Pancreas (tissue), 10 donors: ENCODE results near the gene LMBRD1. TPM values are rescaled to one million over a fixed set of nuclear protein-coding genes. Genes with fewer than 3 reads are reported as not detected.

ENCODE experiments used
- ATAC-seq, 4 donors: fragments of 200-7000 bp; cut with Tn5 transposase; one replicate each; pipeline versions ENCODE4 v1.8.0 to v1.9.1; 2020; ENCODE audit warnings: mild to moderate bottlenecking in 4 of 4, moderate library complexity in 4 of 4
- DNase-seq, 6 donors: peaks; one replicate each; pipeline ENCODE4 v3.0.0-alpha.2; 2020
- FAIRE-seq: peaks from 2 replicates; lab custom pipeline; 2012; peaks lifted over from hg19 to GRCh38; lab: Jason Lieb, UNC
- H3K27ac ChIP-seq, 4 donors: fragments of 200-600 bp; sonication (generic); 1 replicate in 3 of 4; 2 replicates in 1 of 4; pipeline versions ENCODE4 v1.5.0 to v1.8.0; 2020
- H3K27me3 ChIP-seq, 4 donors: fragments of 200-600 bp; one replicate each; pipeline ENCODE4 v1.8.0; 2021
- H3K36me3 ChIP-seq, 3 donors: fragments of 200-600 bp; sonication (generic) in 1 of 3; one replicate each; pipeline versions ENCODE4 v1.5.0 to v1.8.0; 2020 to 2021
- H3K4me1 ChIP-seq, 3 donors: fragments of 200-600 bp; one replicate each; pipeline ENCODE4 v1.8.0; 2021
- H3K4me3 ChIP-seq, 4 donors: fragments of 200-600 bp; sonication (generic) in 2 of 4; one replicate each; pipeline versions ENCODE4 v1.5.0 to v1.8.0; 2020 to 2021
- H3K9me3 ChIP-seq, 4 donors: fragments of 200-600 bp; one replicate each; pipeline ENCODE4 v1.8.0; 2021
- WGBS, 2 donors: extraction: QIAGEN DNeasy Blood & Tissue Kit; methylation state at CpG; one replicate each; pipeline ENCODE4 v1.1.7; 2013; 5-methylcytosine and 5-hydroxymethylcytosine counted together
- intact Hi-C, 3 donors: fragments of 100-400 bp; cut with DNase I; formaldehyde crosslinking; loops; one replicate each; pipeline versions ENCODE4 v1.11.1 to v1.14.2; 2022
- polyA plus RNA-seq, 2 donors: library from polyadenylated mRNA; stranded (reverse); fragments of 200-250 nt; gene quantifications; one replicate each; pipeline ENCODE4 v1.2.3, GENCODE V29; 2013
- total RNA-seq, 6 donors: library from RNA; stranded (reverse); fragmentation: NEBNext Ultra II Directional in 4 of 6; extraction: Animal tissue kit (Norgen Biotek cat#: 25700) in 4 of 6; gene quantifications; one replicate each; pipeline versions ENCODE4 v1.2.1 to v1.2.4, GENCODE V29; 2021 to 2023
- TF ChIP-seq, protein P1 (sequence below), 4 donors: fragments of 200-600 bp; sonication (generic) in 3 of 4; IDR thresholded peaks; one replicate each; pipeline versions ENCODE4 v1.5.0 to v1.8.0; 2021; ENCODE audit warnings: antibody characterized with exemption in 4 of 4
- donor health status: healthy with polysubstance abuse.
- donor health status: DM: no; HTN: no; CAD: no; lungs with moderate emphysema.
- donor health status: DM: no; HTN: no; CAD: no.
- donor health status: control.
- donor health status: control.
- donor health status: Bipolar disorder and iron deficiency.
- donor health status: DM: yes; HTN: yes; CAD: no.
- donor health status: DM: no; HTN: no; CAD: no.
- donor health status: DM: no; HTN: no; CAD: no.
- donor health status: DM: yes; HTN: yes; CAD: no.

The LMBRD1 gene
- total and polyA plus RNA-seq, 8 donors, result 16.5 to 50.5 (median 38.7) TPM

DNA sequence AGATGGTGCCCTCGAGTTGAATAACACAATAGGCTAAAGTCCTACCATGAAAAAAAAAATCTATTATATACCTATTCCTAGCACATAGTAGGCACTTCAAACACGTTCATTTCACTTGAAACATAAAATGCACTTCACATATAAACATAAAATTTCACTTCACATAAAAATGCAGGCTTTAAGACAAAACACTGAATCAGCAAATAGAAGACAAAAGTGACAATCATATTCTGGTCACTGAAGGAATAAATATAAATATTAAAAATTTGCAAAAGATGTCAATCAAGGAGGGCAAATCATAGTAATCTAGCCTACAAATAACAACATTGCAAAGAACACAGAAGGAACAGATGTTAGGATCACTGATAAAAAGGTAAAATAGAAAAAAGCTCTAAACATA is 153.1 kb downstream of the LMBRD1 start:
- 30 to 39% methylated on average over 2 of the region's 2 CpGs for WGBS, 2 donors

DNA sequence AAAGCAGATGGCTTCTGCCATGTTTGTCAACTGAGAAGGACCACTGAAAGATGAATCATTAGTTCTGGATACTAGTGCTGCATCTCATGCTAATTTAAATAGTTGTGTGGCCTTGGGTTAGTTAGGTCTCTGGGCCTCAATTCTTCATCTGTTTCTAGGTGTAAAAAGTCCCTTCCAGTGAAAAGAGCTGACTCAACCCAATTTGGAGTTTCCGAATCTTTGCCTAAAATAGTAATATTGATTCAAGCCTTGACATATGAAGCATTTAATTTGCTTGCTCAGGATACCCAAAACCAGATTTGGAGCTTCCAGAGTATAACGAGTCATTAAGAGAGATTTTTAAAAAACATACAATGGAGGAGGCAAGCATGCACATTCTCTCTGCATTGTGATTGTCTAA is 163.9 kb downstream of the LMBRD1 start:
- intact Hi-C loops, result no loop called here
- no peak overlapping the region for H3K4me3 ChIP-seq
- no peak overlapping the region for H3K27ac ChIP-seq
- no peaks in the 10 kb centered on the region for H3K9me3 ChIP-seq
- no peak for ATAC-seq
- DNase-seq, result no peak
- 68 to 75% methylated on average over 2 of the region's 2 CpGs for WGBS, 2 donors
- no peak for FAIRE-seq
- no peaks in the 10 kb centered on the region for H3K4me1 ChIP-seq
- no peaks in the 10 kb centered on the region for H3K27me3 ChIP-seq
- TF ChIP-seq, protein P1, sequence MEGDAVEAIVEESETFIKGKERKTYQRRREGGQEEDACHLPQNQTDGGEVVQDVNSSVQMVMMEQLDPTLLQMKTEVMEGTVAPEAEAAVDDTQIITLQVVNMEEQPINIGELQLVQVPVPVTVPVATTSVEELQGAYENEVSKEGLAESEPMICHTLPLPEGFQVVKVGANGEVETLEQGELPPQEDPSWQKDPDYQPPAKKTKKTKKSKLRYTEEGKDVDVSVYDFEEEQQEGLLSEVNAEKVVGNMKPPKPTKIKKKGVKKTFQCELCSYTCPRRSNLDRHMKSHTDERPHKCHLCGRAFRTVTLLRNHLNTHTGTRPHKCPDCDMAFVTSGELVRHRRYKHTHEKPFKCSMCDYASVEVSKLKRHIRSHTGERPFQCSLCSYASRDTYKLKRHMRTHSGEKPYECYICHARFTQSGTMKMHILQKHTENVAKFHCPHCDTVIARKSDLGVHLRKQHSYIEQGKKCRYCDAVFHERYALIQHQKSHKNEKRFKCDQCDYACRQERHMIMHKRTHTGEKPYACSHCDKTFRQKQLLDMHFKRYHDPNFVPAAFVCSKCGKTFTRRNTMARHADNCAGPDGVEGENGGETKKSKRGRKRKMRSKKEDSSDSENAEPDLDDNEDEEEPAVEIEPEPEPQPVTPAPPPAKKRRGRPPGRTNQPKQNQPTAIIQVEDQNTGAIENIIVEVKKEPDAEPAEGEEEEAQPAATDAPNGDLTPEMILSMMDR (IDR thresholded peaks at IDR 0.05), result no peak
- H3K36me3 ChIP-seq, result no peaks in the 10 kb centered on the region

More for the DNA sequence above, 153.1 kb downstream of the LMBRD1 start:
- no peak for DNase-seq
- no peak overlapping the region for H3K4me3 ChIP-seq
- intact Hi-C loops, result no loop called here
- no peaks in the 10 kb centered on the region for H3K4me1 ChIP-seq
- H3K36me3 ChIP-seq, result no peaks in the 10 kb centered on the region
- no peak for ATAC-seq
- TF ChIP-seq, protein P1 (IDR thresholded peaks at IDR 0.05), result no peak
- no peak for FAIRE-seq
- no peaks in the 10 kb centered on the region for H3K27me3 ChIP-seq
- no peak overlapping the region for H3K27ac ChIP-seq
- H3K9me3 ChIP-seq, result no peaks in the 10 kb centered on the region

DNA sequence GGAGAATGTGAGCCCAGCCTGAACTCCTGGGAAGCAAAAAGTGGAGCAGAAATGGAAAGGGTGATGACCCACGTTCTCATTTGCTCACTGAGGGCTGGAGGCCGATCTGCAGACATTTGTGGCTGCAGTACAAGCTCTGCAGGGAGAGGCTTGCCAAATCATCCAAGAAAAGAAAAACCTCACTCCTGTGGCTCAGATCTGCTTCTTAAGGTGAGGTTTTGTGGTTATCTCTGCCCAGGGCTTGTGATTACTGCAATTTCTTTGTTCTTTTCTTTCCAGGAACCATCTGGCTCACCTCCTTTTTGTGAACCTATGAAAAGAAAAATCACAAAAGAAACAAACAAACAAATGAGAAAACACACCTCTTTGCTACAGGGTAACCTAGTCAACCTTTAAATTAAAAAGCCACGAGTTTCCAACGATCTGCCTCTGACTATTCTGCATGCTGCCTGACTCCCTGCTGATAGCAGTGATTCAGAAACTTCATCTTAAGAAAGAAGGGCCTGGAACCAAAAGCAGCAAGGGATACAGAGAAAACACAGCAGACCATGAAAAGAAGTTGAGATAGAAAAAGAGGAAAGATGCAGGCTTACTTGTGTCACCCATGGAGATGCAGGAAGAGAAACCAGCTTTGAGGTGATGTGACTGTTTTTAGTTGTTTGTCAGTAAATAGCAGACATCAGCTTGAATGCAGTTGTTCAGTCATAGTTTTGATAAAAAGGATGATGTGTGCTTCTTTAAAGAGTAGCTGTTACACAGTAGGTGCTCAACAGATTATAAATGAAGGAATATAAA is 165.1 kb downstream of the LMBRD1 start:
- Histone ChIP-seq H3K27ac (no peak overlapping the region), H3K36me3 (no peaks in the 10 kb centered on the region), H3K4me1 (no peaks in the 10 kb centered on the region), H3K9me3 (no peaks in the 10 kb centered on the region), H3K4me3 (no peak overlapping the region), H3K27me3 (no peaks in the 10 kb centered on the region)
- intact Hi-C loops, result no loop called here
- no peak for DNase-seq
- FAIRE-seq, result no peak
- TF ChIP-seq, protein P1 (IDR thresholded peaks at IDR 0.05), result no peak
- 22 to 24% methylated on average over 4 of the region's 4 CpGs for WGBS, 2 donors
- ATAC-seq, result no peak

DNA sequence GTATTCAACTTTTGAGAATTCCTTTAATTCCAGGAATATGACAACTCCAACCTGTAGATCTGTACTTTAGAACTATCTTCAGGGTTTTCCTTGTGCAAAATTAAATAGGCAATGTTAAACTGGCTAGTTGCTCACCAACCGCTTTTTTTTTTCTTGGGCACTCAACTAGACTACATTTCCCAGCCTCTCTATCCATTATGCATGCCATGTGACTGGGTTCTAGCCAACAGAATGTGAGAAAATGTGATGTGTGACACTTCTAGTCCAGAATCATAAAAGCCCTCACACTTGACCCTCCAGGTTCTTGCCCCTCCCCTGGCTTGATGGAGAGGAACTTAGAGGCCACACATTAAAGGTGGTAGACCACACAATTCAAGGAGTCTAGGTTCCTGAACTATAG is 166.0 kb downstream of the LMBRD1 start:
- Histone ChIP-seq H3K4me1 (no peaks in the 10 kb centered on the region), H3K36me3 (no peaks in the 10 kb centered on the region), H3K27ac (no peak overlapping the region), H3K27me3 (no peaks in the 10 kb centered on the region), H3K9me3 (no peaks in the 10 kb centered on the region), H3K4me3 (no peak overlapping the region)
- intact Hi-C loops, result no loop called here
- WGBS, 2 donors, result 81 to 89% methylated on average over 1 of the region's 1 CpG
- FAIRE-seq (no peak), DNase-seq (no peak), ATAC-seq (no peak)
- TF ChIP-seq, protein P1 (IDR thresholded peaks at IDR 0.05), result no peak

DNA sequence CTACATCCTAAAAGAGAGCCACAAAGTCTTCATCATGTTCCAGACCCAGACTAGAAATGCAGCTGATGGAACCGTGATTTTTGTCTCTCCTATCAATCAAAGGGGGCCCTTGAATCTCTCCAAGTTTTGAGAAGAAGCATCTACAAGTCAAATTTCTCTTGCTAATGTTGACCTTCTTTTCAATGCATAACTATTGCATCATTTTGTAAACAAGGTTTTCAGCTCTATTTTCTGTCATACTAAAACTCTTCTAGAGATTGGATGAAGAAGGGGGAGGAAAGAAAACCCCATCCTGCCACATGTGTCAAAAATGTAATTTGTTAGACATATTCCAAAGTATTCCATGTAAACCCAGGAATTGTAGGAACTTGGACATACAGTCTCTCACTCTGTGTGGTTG is 169.2 kb downstream of the LMBRD1 start:
- FAIRE-seq (no peak), ATAC-seq (no peak), DNase-seq (no peak)
- Histone ChIP-seq H3K9me3 (no peaks in the 10 kb centered on the region), H3K27ac (no peak overlapping the region), H3K4me1 (no peaks in the 10 kb centered on the region), H3K27me3 (no peaks in the 10 kb centered on the region), H3K4me3 (no peak overlapping the region), H3K36me3 (no peaks in the 10 kb centered on the region)
- TF ChIP-seq, protein P1 (IDR thresholded peaks at IDR 0.05), result no peak
- 32 to 48% methylated on average over 1 of the region's 1 CpG for WGBS, 2 donors
- intact Hi-C loops, result no loop called here
